HG03095 (cell line): ENCODE results near the gene TAT.
"Not testable (repeated sequence)": the region's sequence is repeated elsewhere in the genome, so short reads cannot be mapped to it uniquely, and the experiment has no call there.

Experiments
- ATAC-seq: cut with Tn5 transposase; IDR thresholded peaks from one replicate; pipeline ENCODE4 v1.9.1; 2021; ENCODE audit warnings: moderate library complexity; ENCODE audit not compliant: unreplicated experiment

TAT gene

GRCh38 chr16:71585318-71585703 lies 8.4 kb upstream of the TAT start:
- no peak for ATAC-seq

- no peak for ATAC-seq
Measured at GRCh38 chr16:71584543-71585317, 7.8 kb upstream of the TAT start.

GRCh38 chr16:71582553-71582848 lies 5.6 kb upstream of the TAT start:
- not testable (repeated sequence) for ATAC-seq

- ATAC-seq: no peak
Measured at GRCh38 chr16:71574702-71575101, 2.2 kb downstream of the TAT start.

- no peak for ATAC-seq
Measured at GRCh38 chr16:71573387-71574094, 3.4 kb downstream of the TAT start.

GRCh38 chr16:71572497-71573116 lies 4.3 kb downstream of the TAT start:
- no peak for ATAC-seq

- ATAC-seq: no peak
Measured at GRCh38 chr16:71570144-71570543, 6.7 kb downstream of the TAT start.

- ATAC-seq: no peak
Measured at GRCh38 chr16:71569621-71570020, 7.3 kb downstream of the TAT start.

GRCh38 chr16:71568551-71568950 lies 8.3 kb downstream of the TAT start:
- no peak for ATAC-seq

GRCh38 chr16:71567931-71568330 lies 9.0 kb downstream of the TAT start:
- ATAC-seq: no peak

- ATAC-seq: no peak
Measured at GRCh38 chr16:71565812-71566700, 10.8 kb downstream of the TAT start.

GRCh38 chr16:71564335-71564967 lies 12.4 kb downstream of the TAT start:
- peak; percentile 3 for ATAC-seq

GRCh38 chr16:71562552-71562951 lies 14.3 kb downstream of the TAT start:
- no peak for ATAC-seq

- not testable (repeated sequence) for ATAC-seq
Measured at GRCh38 chr16:71561886-71562285, 15.0 kb downstream of the TAT start.

GRCh38 chr16:71559855-71560254 lies 17.0 kb downstream of the TAT start:
- ATAC-seq: no peak

GRCh38 chr16:71557954-71558582 lies 18.8 kb downstream of the TAT start:
- no peak for ATAC-seq

- no peak for ATAC-seq
Measured at GRCh38 chr16:71557299-71557698, 19.6 kb downstream of the TAT start.

GRCh38 chr16:71555230-71555891 lies 21.5 kb downstream of the TAT start:
- no peak for ATAC-seq

GRCh38 chr16:71552698-71553503 lies 24.0 kb downstream of the TAT start:
- ATAC-seq: no peak
